K562 (cell line): ENCODE data around the gene CDK11A. TPM values are rescaled to one million over a fixed set of nuclear protein-coding genes. Genes with fewer than 3 reads are reported as not detected.
A peak's percentile ranks its signal among the peaks of the same experiment; 100 is the strongest.

Experiments used
- ATF6 ChIP-seq: sonication (generic); formaldehyde crosslinking; IDR thresholded peaks from 2 replicates; pipeline ENCODE4 v1.4.0; 2020; ENCODE audit warnings: mild to moderate bottlenecking, missing genetic modification reagents
- CBX2 ChIP-seq: fragments of 200-600 bp; sonication (generic); IDR thresholded peaks from one replicate; pipeline ENCODE4 v1.6.1; 2012; ENCODE audit warnings: mild to moderate bottlenecking, low read length, inconsistent platforms; ENCODE audit not compliant: insufficient read depth, poor library complexity, severe bottlenecking
- CHD2 ChIP-seq: IDR thresholded peaks from 2 replicates; pipeline ENCODE4 v1.6.1; 2011; ENCODE audit warnings: low read depth, low read length
- ETV5 ChIP-seq: sonication (generic); formaldehyde crosslinking; IDR thresholded peaks from 2 replicates; pipeline ENCODE4 v1.4.0; 2020; ENCODE audit warnings: low read depth, mild to moderate bottlenecking, missing genetic modification reagents
- HIVEP1 ChIP-seq: fragments of 250-450 bp; sonication (Bioruptor Pico); IDR thresholded peaks from 2 replicates; pipeline ENCODE4 v1.4.0; 2020; ENCODE audit warnings: mild to moderate bottlenecking
- RBM17 ChIP-seq: fragments of 200-400 bp; formaldehyde crosslinking; IDR thresholded peaks from 2 replicates; pipeline ENCODE4 v1.6.1; 2017; ENCODE audit warnings: low read depth, mild to moderate bottlenecking, low read length, borderline replicate concordance
- SIRT6 ChIP-seq: IDR thresholded peaks from one replicate; pipeline ENCODE4 v1.6.1; 2012; ENCODE audit warnings: low read depth, mild to moderate bottlenecking, control low read depth, inconsistent platforms, low read length, moderate library complexity
- SMARCE1 ChIP-seq: fragments of 450-650 bp; IDR thresholded peaks from 2 replicates; pipeline ENCODE4 v1.7.1; 2016; ENCODE audit warnings: mild to moderate bottlenecking
- SRSF3 ChIP-seq: fragments of 200-400 bp; formaldehyde crosslinking; IDR thresholded peaks from 2 replicates; pipeline ENCODE4 v1.6.1; 2016; ENCODE audit warnings: mild to moderate bottlenecking, low read length, moderate library complexity; ENCODE audit not compliant: insufficient read depth
- ZNF445 ChIP-seq: fragments of 250-450 bp; sonication (Bioruptor Pico); IDR thresholded peaks from 2 replicates; pipeline ENCODE4 v1.4.0; 2020; ENCODE audit warnings: low read depth, mild to moderate bottlenecking, moderate library complexity
- ZSCAN32 ChIP-seq: fragments of 450-650 bp; formaldehyde crosslinking; IDR thresholded peaks from 2 replicates; pipeline ENCODE4 v1.4.0; 2020; ENCODE audit warnings: mild to moderate bottlenecking, moderate library complexity
- polyA plus RNA-seq, 8 experiments: library from polyadenylated mRNA; depleted of rRNA in 4 of 8; stranded (reverse) in 5 of 8; unstranded in 3 of 8; fragments of >200 nt; fragmentation: Nextera tagmentation in 2 of 8; fragmentation: Illumina TruSeq in 1 of 8; extraction: Ambion mirVana in 2 of 8; extraction: Trizol in 1 of 8; gene quantifications; 2 replicates each; pipeline versions ENCODE4 v1.2.1 to v1.2.3, GENCODE V29; 2011 to 2014; ENCODE audit warnings: inconsistent platforms in 1 of 8, missing spikeins in 1 of 8
- total RNA-seq, 7 experiments: library from RNA; depleted of rRNA in 6 of 7; stranded (reverse); fragments of >200 nt in 6 of 7; fragmentation: Illumina TruSeq in 2 of 7; extraction: Trizol in 2 of 7; gene quantifications; 2 replicates each; pipeline versions ENCODE4 v1.2.1 to v1.2.3, GENCODE V29; 2011 to 2021; ENCODE audit warnings: low replicate concordance in 1 of 7
- TF ChIP-seq, protein P1 (sequence below): fragments of 450-650 bp; conservative IDR thresholded peaks from 2 replicates; pipeline ENCODE4 v1.6.1; 2016; ENCODE audit warnings: missing genetic modification characterization, low read depth, mild to moderate bottlenecking, control low read depth, missing compliant biosample characterization
- TF ChIP-seq, protein P2 (sequence below): fragments of 250-450 bp; sonication (Bioruptor Pico); IDR thresholded peaks from 2 replicates; pipeline ENCODE4 v1.8.0; 2021; ENCODE audit warnings: moderate library complexity, mild to moderate bottlenecking, inconsistent platforms
- TF ChIP-seq, protein P3 (sequence below), 2 experiments: fragments of 450-650 bp; conservative IDR thresholded peaks; 2 replicates each; pipeline ENCODE4 v1.6.1; 2017; ENCODE audit warnings: mild to moderate bottlenecking in 2 of 2, moderate library complexity in 2 of 2
- TF ChIP-seq, protein P4 (sequence below): fragments of 450-650 bp; IDR thresholded peaks from 2 replicates; pipeline ENCODE4 v1.6.1; 2016; ENCODE audit warnings: mild to moderate bottlenecking
- TF ChIP-seq, protein P5 (sequence below): sonication (generic); formaldehyde crosslinking; IDR thresholded peaks from 2 replicates; pipeline ENCODE4 v1.8.0; 2022; ENCODE audit warnings: missing genetic modification reagents, mild to moderate bottlenecking, borderline replicate concordance

Gene CDK11A
- total and polyA plus RNA-seq, 9 of the 15 experiments (the other 6 are each of a cell fraction or from before 2014, with no cell fraction given), result 4.5 to 71.0 (median 43.9) TPM

DNA sequence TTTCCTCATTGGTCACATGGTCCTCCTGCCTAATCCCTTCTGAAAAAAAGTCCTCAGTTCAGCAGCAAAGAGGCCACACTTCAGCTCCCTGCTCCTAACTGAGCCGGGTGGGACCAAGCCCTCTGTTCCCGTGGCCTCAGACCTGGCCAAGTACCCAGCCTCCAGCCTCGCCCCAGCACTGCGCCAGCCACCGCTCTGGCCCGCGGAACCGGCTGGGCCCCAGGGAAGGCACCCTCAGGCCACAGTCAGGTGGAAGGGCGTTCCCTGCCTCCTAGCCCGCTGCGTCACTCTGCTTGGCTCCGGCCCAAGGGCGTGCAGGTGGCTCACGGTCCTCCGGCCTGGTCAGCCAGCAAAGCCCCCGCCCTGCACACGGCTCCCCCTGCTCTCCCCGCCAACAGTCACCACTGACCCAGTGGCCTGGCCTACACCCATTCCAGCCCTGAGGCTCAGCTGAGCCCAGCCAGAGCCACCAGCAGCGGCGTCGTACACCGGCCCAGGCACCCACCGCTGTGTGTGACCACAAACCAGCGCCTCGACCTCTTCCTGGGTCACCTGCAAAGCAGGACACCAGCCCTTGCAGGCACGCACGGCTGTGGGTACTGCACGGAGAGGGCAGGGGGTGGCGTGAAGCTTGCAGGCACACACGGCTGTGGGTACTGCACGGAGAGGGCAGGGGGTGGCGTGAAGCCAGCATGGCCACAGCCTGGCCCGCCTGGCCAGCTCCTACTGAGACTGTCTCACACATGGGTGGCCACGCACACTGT lies 34.7 kb upstream of the CDK11A start (continued):
- TF ChIP-seq, protein P1, sequence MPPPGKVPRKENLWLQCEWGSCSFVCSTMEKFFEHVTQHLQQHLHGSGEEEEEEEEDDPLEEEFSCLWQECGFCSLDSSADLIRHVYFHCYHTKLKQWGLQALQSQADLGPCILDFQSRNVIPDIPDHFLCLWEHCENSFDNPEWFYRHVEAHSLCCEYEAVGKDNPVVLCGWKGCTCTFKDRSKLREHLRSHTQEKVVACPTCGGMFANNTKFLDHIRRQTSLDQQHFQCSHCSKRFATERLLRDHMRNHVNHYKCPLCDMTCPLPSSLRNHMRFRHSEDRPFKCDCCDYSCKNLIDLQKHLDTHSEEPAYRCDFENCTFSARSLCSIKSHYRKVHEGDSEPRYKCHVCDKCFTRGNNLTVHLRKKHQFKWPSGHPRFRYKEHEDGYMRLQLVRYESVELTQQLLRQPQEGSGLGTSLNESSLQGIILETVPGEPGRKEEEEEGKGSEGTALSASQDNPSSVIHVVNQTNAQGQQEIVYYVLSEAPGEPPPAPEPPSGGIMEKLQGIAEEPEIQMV, result no peak; the same call in 1 of the 2 replicates
- TF ChIP-seq CBX2, result no peak
- TF ChIP-seq, protein P2, sequence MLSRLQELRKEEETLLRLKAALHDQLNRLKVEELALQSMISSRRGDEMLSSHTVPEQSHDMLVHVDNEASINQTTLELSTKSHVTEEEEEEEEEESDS (CRISPR knock-in tag), result no peak
- TF ChIP-seq ZNF445 (CRISPR knock-in tag), result no peak
- no peak for TF ChIP-seq SIRT6
- TF ChIP-seq RBM17, result no peak
- TF ChIP-seq, protein P3, sequence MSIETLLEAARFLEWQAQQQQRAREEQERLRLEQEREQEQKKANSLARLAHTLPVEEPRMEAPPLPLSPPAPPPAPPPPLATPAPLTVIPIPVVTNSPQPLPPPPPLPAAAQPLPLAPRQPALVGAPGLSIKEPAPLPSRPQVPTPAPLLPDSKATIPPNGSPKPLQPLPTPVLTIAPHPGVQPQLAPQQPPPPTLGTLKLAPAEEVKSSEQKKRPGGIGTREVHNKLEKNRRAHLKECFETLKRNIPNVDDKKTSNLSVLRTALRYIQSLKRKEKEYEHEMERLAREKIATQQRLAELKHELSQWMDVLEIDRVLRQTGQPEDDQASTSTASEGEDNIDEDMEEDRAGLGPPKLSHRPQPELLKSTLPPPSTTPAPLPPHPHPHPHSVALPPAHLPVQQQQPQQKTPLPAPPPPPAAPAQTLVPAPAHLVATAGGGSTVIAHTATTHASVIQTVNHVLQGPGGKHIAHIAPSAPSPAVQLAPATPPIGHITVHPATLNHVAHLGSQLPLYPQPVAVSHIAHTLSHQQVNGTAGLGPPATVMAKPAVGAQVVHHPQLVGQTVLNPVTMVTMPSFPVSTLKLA (conservative IDR thresholded peaks at IDR 0.05), result peak; percentile 71 to 92
- no peak for TF ChIP-seq ATF6 (CRISPR knock-in tag)
- no peak for TF ChIP-seq ETV5 (CRISPR knock-in tag)
- TF ChIP-seq, protein P4, sequence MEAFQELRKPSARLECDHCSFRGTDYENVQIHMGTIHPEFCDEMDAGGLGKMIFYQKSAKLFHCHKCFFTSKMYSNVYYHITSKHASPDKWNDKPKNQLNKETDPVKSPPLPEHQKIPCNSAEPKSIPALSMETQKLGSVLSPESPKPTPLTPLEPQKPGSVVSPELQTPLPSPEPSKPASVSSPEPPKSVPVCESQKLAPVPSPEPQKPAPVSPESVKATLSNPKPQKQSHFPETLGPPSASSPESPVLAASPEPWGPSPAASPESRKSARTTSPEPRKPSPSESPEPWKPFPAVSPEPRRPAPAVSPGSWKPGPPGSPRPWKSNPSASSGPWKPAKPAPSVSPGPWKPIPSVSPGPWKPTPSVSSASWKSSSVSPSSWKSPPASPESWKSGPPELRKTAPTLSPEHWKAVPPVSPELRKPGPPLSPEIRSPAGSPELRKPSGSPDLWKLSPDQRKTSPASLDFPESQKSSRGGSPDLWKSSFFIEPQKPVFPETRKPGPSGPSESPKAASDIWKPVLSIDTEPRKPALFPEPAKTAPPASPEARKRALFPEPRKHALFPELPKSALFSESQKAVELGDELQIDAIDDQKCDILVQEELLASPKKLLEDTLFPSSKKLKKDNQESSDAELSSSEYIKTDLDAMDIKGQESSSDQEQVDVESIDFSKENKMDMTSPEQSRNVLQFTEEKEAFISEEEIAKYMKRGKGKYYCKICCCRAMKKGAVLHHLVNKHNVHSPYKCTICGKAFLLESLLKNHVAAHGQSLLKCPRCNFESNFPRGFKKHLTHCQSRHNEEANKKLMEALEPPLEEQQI, result no peak
- 0 out of 2 replicates have a peak, but pooled peaks have one; percentile 36 for TF ChIP-seq HIVEP1 (CRISPR knock-in tag)
- TF ChIP-seq CHD2, result no peak
- TF ChIP-seq, protein P5, sequence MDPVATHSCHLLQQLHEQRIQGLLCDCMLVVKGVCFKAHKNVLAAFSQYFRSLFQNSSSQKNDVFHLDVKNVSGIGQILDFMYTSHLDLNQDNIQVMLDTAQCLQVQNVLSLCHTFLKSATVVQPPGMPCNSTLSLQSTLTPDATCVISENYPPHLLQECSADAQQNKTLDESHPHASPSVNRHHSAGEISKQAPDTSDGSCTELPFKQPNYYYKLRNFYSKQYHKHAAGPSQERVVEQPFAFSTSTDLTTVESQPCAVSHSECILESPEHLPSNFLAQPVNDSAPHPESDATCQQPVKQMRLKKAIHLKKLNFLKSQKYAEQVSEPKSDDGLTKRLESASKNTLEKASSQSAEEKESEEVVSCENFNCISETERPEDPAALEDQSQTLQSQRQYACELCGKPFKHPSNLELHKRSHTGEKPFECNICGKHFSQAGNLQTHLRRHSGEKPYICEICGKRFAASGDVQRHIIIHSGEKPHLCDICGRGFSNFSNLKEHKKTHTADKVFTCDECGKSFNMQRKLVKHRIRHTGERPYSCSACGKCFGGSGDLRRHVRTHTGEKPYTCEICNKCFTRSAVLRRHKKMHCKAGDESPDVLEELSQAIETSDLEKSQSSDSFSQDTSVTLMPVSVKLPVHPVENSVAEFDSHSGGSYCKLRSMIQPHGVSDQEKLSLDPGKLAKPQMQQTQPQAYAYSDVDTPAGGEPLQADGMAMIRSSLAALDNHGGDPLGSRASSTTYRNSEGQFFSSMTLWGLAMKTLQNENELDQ (CRISPR knock-in tag), result no peak
- TF ChIP-seq ZSCAN32 (CRISPR knock-in tag), result no peak
- TF ChIP-seq SMARCE1, result peak; percentile 65; the same call in 1 of the 2 replicates
- no peak for TF ChIP-seq SRSF3
